Endothelial cell of umbilical vein (primary cell): ENCODE results near the gene ACTR3C. TPM values are rescaled to one million over a fixed set of nuclear protein-coding genes. Genes with fewer than 3 reads are reported as not detected.

Source experiments
- BruUV-seq: library from RNA; stranded (reverse); fragments of 400-500 nt; replicated peaks from 2 replicates; lab custom pipeline; 2021; lab: Mats Ljungman, UMichigan
- CTCF ChIA-PET: fragments of 300-600, 350-600 bp; sonication (Branson Sonifier 250); formaldehyde crosslinking; loops from one replicate; lab custom pipeline; 2021; ENCODE audit warnings: antibody characterized with exemption, inconsistent platforms; lab: Charles Lee
- POLR2A ChIA-PET: fragments of 300-600, 350-600 bp; sonication (Branson Sonifier 250); formaldehyde crosslinking; loops from one replicate; lab custom pipeline; 2021; ENCODE audit warnings: antibody characterized with exemption, inconsistent platforms; lab: Charles Lee
- DNase-seq: peaks from one replicate; pipeline ENCODE4 v3.0.0-alpha.2; 2011; ENCODE audit warnings: low read depth, low spot score
- FAIRE-seq: peaks from 2 replicates; lab custom pipeline; 2011; peaks lifted over from hg19 to GRCh38; lab: Jason Lieb, UNC
- H2AFZ ChIP-seq: 2 replicates; pipeline ENCODE4 v1.6.0; 2012; ENCODE audit warnings: low read depth, low read length, control low read depth, inconsistent platforms
- H3K27ac ChIP-seq: 2 replicates; pipeline ENCODE4 v1.5.1; 2011; ENCODE audit warnings: low read depth, mild to moderate bottlenecking, control low read depth, low read length, moderate library complexity; ENCODE audit not compliant: insufficient read depth
- H3K27me3 ChIP-seq, 2 experiments: 2 replicates each; pipeline versions ENCODE4 v1.6.0 to v1.6.1; 2011; ENCODE audit warnings: low read length in 2 of 2, mixed read lengths in 1 of 2; ENCODE audit not compliant: control insufficient read depth in 2 of 2, insufficient read depth in 2 of 2
- H3K36me3 ChIP-seq, 2 experiments: 2 replicates in 1 of 2; 3 replicates in 1 of 2; pipeline ENCODE4 v1.5.1; 2011; ENCODE audit warnings: low read length in 2 of 2, mild to moderate bottlenecking in 1 of 2, moderate library complexity in 1 of 2; ENCODE audit not compliant: control insufficient read depth in 2 of 2, insufficient read depth in 2 of 2; ENCODE audit errors: extremely low read depth in 1 of 2
- H3K4me1 ChIP-seq: 3 replicates; pipeline ENCODE4 v1.5.1; 2011; ENCODE audit warnings: mild to moderate bottlenecking, low read length; ENCODE audit not compliant: control insufficient read depth, insufficient read depth; ENCODE audit errors: extremely low read depth
- H3K4me2 ChIP-seq: 2 replicates; pipeline ENCODE4 v1.6.1; 2011; ENCODE audit warnings: low read length, control low read depth, mixed read lengths; ENCODE audit not compliant: insufficient read depth
- H3K4me3 ChIP-seq, 3 experiments: fragments of 200-600 bp in 1 of 3; sonication (generic), shearing (Covaris generic) in 1 of 3; replicated peaks in 1 of 3; 2 replicates each; pipeline ENCODE4 v1.5.1; 2011 to 2016; ENCODE audit warnings: control low read depth in 3 of 3, low read length in 3 of 3, mild to moderate bottlenecking in 2 of 3, inconsistent platforms in 1 of 3, low read depth in 1 of 3, moderate library complexity in 1 of 3; ENCODE audit not compliant: insufficient read depth in 1 of 3
- H3K79me2 ChIP-seq: 2 replicates; pipeline ENCODE4 v1.6.0; 2012; ENCODE audit warnings: low read length, inconsistent platforms; ENCODE audit not compliant: control insufficient read depth, insufficient read depth
- H3K9ac ChIP-seq: replicated peaks from 2 replicates; pipeline ENCODE3; 2011; ENCODE audit warnings: low read length, control low read depth; ENCODE audit not compliant: insufficient read depth; ENCODE audit errors: extremely low read depth
- H3K9me1 ChIP-seq: replicated peaks from 3 replicates; pipeline ENCODE4 v1.6.0; 2011; ENCODE audit warnings: mild to moderate bottlenecking, low read length; ENCODE audit not compliant: control insufficient read depth, insufficient read depth; ENCODE audit errors: extremely low read depth
- H3K9me3 ChIP-seq: replicated peaks from 2 replicates; pipeline ENCODE4 v1.5.1; 2012; ENCODE audit warnings: low read length, inconsistent platforms; ENCODE audit not compliant: control insufficient read depth, insufficient read depth
- H4K20me1 ChIP-seq: replicated peaks from 2 replicates; pipeline ENCODE3; 2011; ENCODE audit warnings: mild to moderate bottlenecking, low read length; ENCODE audit not compliant: control insufficient read depth, insufficient read depth; ENCODE audit errors: extremely low read depth
- CTCF ChIP-seq, 2 donors: IDR thresholded peaks; 1 replicate in 1 of 2; 2 replicates in 1 of 2; pipeline ENCODE4 v1.5.1; 2011; ENCODE audit warnings: low read length in 2 of 2, mild to moderate bottlenecking in 2 of 2, moderate library complexity in 2 of 2, control low read depth in 1 of 2, inconsistent platforms in 1 of 2, low read depth in 1 of 2; ENCODE audit not compliant: insufficient read depth in 1 of 2; ENCODE audit errors: extremely low read depth in 1 of 2
- EZH2 ChIP-seq: IDR thresholded peaks from 2 replicates; pipeline ENCODE4 v1.6.1; 2012; ENCODE audit warnings: borderline replicate concordance, low read depth, mild to moderate bottlenecking, moderate library complexity, low read length, inconsistent platforms; ENCODE audit not compliant: severe bottlenecking
- FOS ChIP-seq: IDR thresholded peaks from 2 replicates; pipeline ENCODE4 v1.6.1; 2011; ENCODE audit warnings: mild to moderate bottlenecking, low read length, moderate library complexity, borderline replicate concordance; ENCODE audit not compliant: insufficient read depth
- GATA2 ChIP-seq: IDR thresholded peaks from 2 replicates; pipeline ENCODE4 v1.7.0; 2011; ENCODE audit warnings: low read depth, mild to moderate bottlenecking, moderate library complexity, mixed read lengths, low read length; ENCODE audit not compliant: insufficient read length, insufficient read depth
- JUN ChIP-seq: IDR thresholded peaks from 2 replicates; pipeline ENCODE4 v1.6.1; 2011; ENCODE audit warnings: borderline replicate concordance, low read depth; ENCODE audit not compliant: insufficient read length, insufficient read depth
- MAX ChIP-seq: IDR thresholded peaks from 2 replicates; pipeline ENCODE4 v1.6.1; 2011; ENCODE audit not compliant: insufficient read depth, insufficient read length
- MYC ChIP-seq: IDR thresholded peaks from one replicate; pipeline ENCODE4 v1.6.1; 2011; ENCODE audit warnings: mild to moderate bottlenecking, low read depth, low read length
- POLR2A ChIP-seq: IDR thresholded peaks from 2 replicates; pipeline ENCODE4 v1.6.1; 2012; ENCODE audit warnings: low read depth, mild to moderate bottlenecking, control low read depth, low read length
- POLR2AphosphoS5 ChIP-seq: IDR thresholded peaks from 2 replicates; pipeline ENCODE4 v1.6.1; 2012; ENCODE audit warnings: low read depth, mild to moderate bottlenecking, control low read depth, low read length, moderate library complexity; ENCODE audit not compliant: insufficient read depth
- dilution Hi-C: fragments of 300-500 bp; cut with MboI; formaldehyde crosslinking; loops from one replicate; pipeline ENCODE4 v1.15.0; 2019; ENCODE audit warnings: low sequenced_read_pairs; ENCODE audit not compliant: extremely low pct_ligation_motif_present
- intact Hi-C: fragments of 100-400 bp; cut with micrococcal nuclease; formaldehyde crosslinking; loops from one replicate; pipeline ENCODE4 v1.10.0; 2022
- polyA plus RNA-seq, 4 experiments: library from polyadenylated mRNA; depleted of rRNA in 3 of 4; stranded (reverse) in 3 of 4; unstranded in 1 of 4; fragments of >200 nt; gene quantifications; 2 replicates each; pipeline versions ENCODE4 v1.2.1 to v1.2.3, GENCODE V29; 2011 to 2012; ENCODE audit warnings: missing spikeins in 1 of 4
- total RNA-seq: library from RNA; stranded (reverse); gene quantifications from 2 replicates; pipeline ENCODE4 v1.2.3, GENCODE V29; 2021

Gene ACTR3C
- total and polyA plus RNA-seq, 2 donors (not counting 3 experiments of a cell fraction or from before 2014, with no cell fraction given): 0.33 TPM; not detected in 1

- H3K4me2 ChIP-seq: no peak overlapping the region
- CTCF ChIA-PET: interaction anchor here (1.2 kb wide), 1 partner anchor 88 kb away, joined by 3 read pairs; no protein-coding TSS in a partner anchor
These were observed 6.2 kb upstream of the ACTR3C start for GRCh38 chr7:150329331-150330120.

More at GRCh38 chr7:150329331-150330120, 6.2 kb upstream of the ACTR3C start:
- FAIRE-seq (no peak), DNase-seq (no peak)
- Histone ChIP-seq H2AFZ (no peak overlapping the region), H3K9me1 (no peaks in the 10 kb centered on the region), H3K9ac (no peak overlapping the region), H3K27ac (no peak overlapping the region), H4K20me1 (no peaks in the 10 kb centered on the region), H3K4me3 (no peak overlapping the region), H3K9me3 (no peaks in the 10 kb centered on the region), H3K4me1 (no peaks in the 10 kb centered on the region), H3K27me3 (no peaks in the 10 kb centered on the region), H3K36me3 (no peaks in the 10 kb centered on the region), H3K79me2 (no peaks in the 10 kb centered on the region)
- no TSS peak for BruUV-seq
- POLR2A ChIA-PET: no interaction called here
- TF ChIP-seq MAX (no peak), CTCF (IDR thresholded peaks at IDR 0.05; ENCODE audit: extremely low read depth in 1 of 2, insufficient read depth in 1 of 2, low read depth in 1 of 2, low read length in 2 of 2) (no peak), GATA2 (no peak), JUN (no peak), EZH2 (no peak), POLR2A (no peak), MYC (no peak), POLR2AphosphoS5 (no peak), FOS (no peak)
- dilution Hi-C loops (no loop called here), intact Hi-C loops (no loop called here)
